ENCODE measurements around the gene RCAN1. TPM values are rescaled to one million over a fixed set of nuclear protein-coding genes. Genes with fewer than 3 reads are reported as not detected.
A peak's percentile ranks its signal among the peaks of the same experiment; 100 is the strongest.

Gene RCAN1
- total and polyA plus RNA-seq, 11 donors: 33.7 to 102 (median 57.6) TPM

GRCh38 chr21:34623516-34623915 is 8.6 kb upstream of the RCAN1 start:
- Histone ChIP-seq H3K36me3 (no peaks in the 10 kb centered on the region), H3K27ac (peak overlapping the region in 1 of 12 donors; percentile 53), H3K4me1 (peaks cover 0 to 24% (median 11%) of the 10 kb centered on the region in 12 donors), H3K9me3 (no peaks in the 10 kb centered on the region), H3K27me3 (no peaks in the 10 kb centered on the region), H3K4me3 (no peak overlapping the region)
- DNase-seq (no peak), ATAC-seq (no peak)
- WGBS, 4 donors: 78 to 85% (median 81%) methylated on average over 4 of the region's 4 CpGs
- intact Hi-C loops (cut with DNase I): loop anchor here in 2 of 10 donors (10.0 kb wide), 2 partner anchors 699 to 719 kb away; no protein-coding TSS in a partner anchor
- TF ChIP-seq CTCF (IDR thresholded peaks at IDR 0.05): no peak

- no peak for DNase-seq
- H3K4me1 ChIP-seq: peaks cover 0 to 35% (median 11%) of the 10 kb centered on the region in 12 donors
- no peaks in the 10 kb centered on the region for H3K36me3 ChIP-seq
- no peak overlapping the region for H3K4me3 ChIP-seq
- intact Hi-C loops (cut with DNase I): loop anchor here in 2 of 10 donors (10.0 kb wide), 2 partner anchors 697 to 717 kb away; no protein-coding TSS in a partner anchor
- TF ChIP-seq POLR2A (IDR thresholded peaks at IDR 0.05) (no peak), CTCF (IDR thresholded peaks at IDR 0.05) (no peak)
- WGBS, 4 donors: 80 to 85% (median 84%) methylated on average over 4 of the region's 4 CpGs
- no peak for ATAC-seq
- H3K9me3 ChIP-seq: no peaks in the 10 kb centered on the region
- H3K27ac ChIP-seq: no peak overlapping the region
- H3K27me3 ChIP-seq: no peaks in the 10 kb centered on the region
These were observed 6.8 kb upstream of the RCAN1 start for GRCh38 chr21:34621434-34622350.

GRCh38 chr21:34619841-34620665 is 5.1 kb upstream of the RCAN1 start:
- no peaks in the 10 kb centered on the region for H3K27me3 ChIP-seq
- peak overlapping the region in 9 of 12 donors; percentile 51 to 73 (median 65) for H3K27ac ChIP-seq
- H3K4me1 ChIP-seq: peaks cover 0 to 42% (median 13%) of the 10 kb centered on the region in 12 donors
- intact Hi-C loops (cut with DNase I): loop anchor here in 2 of 10 donors (10.0 kb wide), 2 partner anchors 695 to 715 kb away; no protein-coding TSS in a partner anchor
- TF ChIP-seq CTCF (IDR thresholded peaks at IDR 0.05) (no peak), POLR2A (IDR thresholded peaks at IDR 0.05) (no peak)
- ATAC-seq: peak; percentile 71 to 89 (median 87)
- peak in 4 of 5 donors; percentile 21 to 52 (median 43) for DNase-seq
- 62 to 70% (median 67%) methylated on average over 8 of the region's 8 CpGs for WGBS, 4 donors
- no peaks in the 10 kb centered on the region for H3K9me3 ChIP-seq
- no peak overlapping the region for H3K4me3 ChIP-seq
- no peaks in the 10 kb centered on the region for H3K36me3 ChIP-seq
